Right lobe of liver (tissue), 6 donors: ENCODE data around the gene TRAK1. TPM values are rescaled to one million over a fixed set of nuclear protein-coding genes. Genes with fewer than 3 reads are reported as not detected.

Source experiments
- ATAC-seq, 4 donors: fragments of 200-7000 bp; cut with Tn5 transposase; one replicate each; pipeline ENCODE4 v1.9.1; 2020; ENCODE audit warnings: mild to moderate bottlenecking in 4 of 4, moderate library complexity in 4 of 4
- DNase-seq, 3 donors: peaks; one replicate each; pipeline ENCODE4 v3.0.0-alpha.2; 2020
- H3K27ac ChIP-seq, 3 donors: fragments of 200-600 bp; one replicate each; pipeline ENCODE4 v1.8.0; 2022
- H3K27me3 ChIP-seq, 2 donors: fragments of 200-600 bp; one replicate each; pipeline ENCODE4 v1.8.0; 2022
- H3K36me3 ChIP-seq, 4 donors: fragments of 200-600 bp; sonication (generic) in 1 of 4; one replicate each; pipeline versions ENCODE4 v1.5.1 to v1.8.0; 2017 to 2022; ENCODE audit warnings: control low read depth in 1 of 4
- H3K4me1 ChIP-seq, 4 donors: fragments of 200-600 bp; sonication (generic) in 1 of 4; one replicate each; pipeline versions ENCODE4 v1.5.1 to v1.8.0; 2017 to 2022; ENCODE audit warnings: control low read depth in 1 of 4
- H3K4me3 ChIP-seq, 3 donors: fragments of 200-600 bp; one replicate each; pipeline ENCODE4 v1.8.0; 2022
- H3K9me3 ChIP-seq, 4 donors: fragments of 200-600 bp; sonication (generic) in 1 of 4; one replicate each; pipeline versions ENCODE4 v1.5.1 to v1.8.0; 2017 to 2022; ENCODE audit warnings: control low read depth in 1 of 4
- POLR2A ChIP-seq: fragments of 450-650 bp; IDR thresholded peaks from one replicate; pipeline ENCODE4 v1.6.1; 2017; ENCODE audit warnings: antibody characterized with exemption, mild to moderate bottlenecking
- WGBS: methylation state at CpG from one replicate; pipeline ENCODE4 v1.1.6; 2018; ENCODE audit warnings: low coverage, low lambda C conversion rate; ENCODE audit not compliant: insufficient coverage; ENCODE audit errors: missing lambda C conversion rate; 5-methylcytosine and 5-hydroxymethylcytosine counted together
- intact Hi-C, 2 donors: fragments of 100-400 bp; cut with DNase I; formaldehyde crosslinking; loops; one replicate each; pipeline versions ENCODE4 v1.11.2 to v1.14.1; 2022
- total RNA-seq, 6 experiments: library from RNA; depleted of rRNA in 2 of 6; stranded (reverse); fragments of >200 nt in 2 of 6; fragmentation: NEBNext Ultra II Directional in 3 of 6; extraction: Animal tissue kit (Norgen Biotek cat#: 25700) in 3 of 6; gene quantifications; one replicate each; pipeline versions ENCODE4 v1.1.0 to v1.2.4, GENCODE V29; 2016 to 2023
- TF ChIP-seq, protein P1 (sequence below), 4 donors: fragments of 200-600 bp in 3 of 4; fragments of 450-650 bp in 1 of 4; IDR thresholded peaks; one replicate each; pipeline versions ENCODE4 v1.5.1 to v1.8.0; 2016 to 2022; ENCODE audit warnings: antibody characterized with exemption in 4 of 4, mild to moderate bottlenecking in 2 of 4
- donor health status: DM: no; HTN: yes; CAD: no.
- donor health status: DM: no; HTN: no; CAD: no.
- donor health status: DM: no; HTN: no; CAD: no.
- donor health status: DM: no; HTN: yes; CAD: no.
- donor health status: DM: no; HTN: yes; CAD: no.

The TRAK1 gene
- total RNA-seq, 6 experiments from 2014 or later: 9.5 to 16.4 (median 12.2) TPM

DNA sequence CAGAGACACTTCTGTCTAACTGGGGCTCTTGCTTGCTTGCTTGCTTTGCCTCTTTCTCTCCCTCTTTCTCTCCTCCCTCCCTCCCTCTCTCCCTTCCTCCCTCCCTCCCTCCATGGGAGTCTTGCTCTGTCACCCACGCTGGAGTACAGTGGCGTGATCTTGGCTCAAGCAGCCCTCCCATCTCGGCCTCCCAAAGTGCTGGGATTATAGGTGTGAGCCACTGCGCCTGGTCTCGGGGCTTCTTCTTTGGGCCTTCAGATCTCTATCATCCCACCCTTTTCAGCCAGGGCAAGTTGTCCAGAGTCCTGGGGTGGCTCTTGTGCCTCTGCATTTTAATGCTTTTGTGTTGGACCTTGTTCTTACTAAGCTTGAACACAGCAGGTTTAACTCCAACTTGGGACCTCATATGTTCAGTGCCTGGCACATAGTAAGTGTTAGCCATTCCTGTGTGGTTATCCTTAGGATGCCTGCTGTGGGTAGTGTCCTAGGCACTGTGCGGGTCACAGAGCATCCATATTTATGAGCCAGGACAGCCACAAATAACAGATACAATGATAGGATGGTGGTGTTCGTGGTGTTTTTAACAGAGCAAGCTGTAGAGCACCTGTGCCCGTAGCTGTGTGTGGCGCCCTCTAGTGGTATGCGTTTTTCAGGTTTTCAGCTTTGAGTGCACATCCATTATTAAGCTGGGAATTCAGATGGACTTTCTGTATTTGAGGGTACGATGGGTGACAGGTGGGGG lies 99.7 kb downstream of the TRAK1 start:
- Histone ChIP-seq H3K27ac (peak overlapping the region in 1 of 3 donors; percentile 43), H3K27me3 (no peaks in the 10 kb centered on the region), H3K9me3 (no peaks in the 10 kb centered on the region), H3K4me3 (no peak overlapping the region), H3K4me1 (peaks cover 0 to 15% (median 7%) of the 10 kb centered on the region in 4 donors), H3K36me3 (peaks cover 0 to 24% (median 3%) of the 10 kb centered on the region in 4 donors)
- intact Hi-C loops: loop anchor here (10.0 kb wide), 2 partner anchors 66 to 76 kb away; no protein-coding TSS in a partner anchor
- TF ChIP-seq, protein P1, sequence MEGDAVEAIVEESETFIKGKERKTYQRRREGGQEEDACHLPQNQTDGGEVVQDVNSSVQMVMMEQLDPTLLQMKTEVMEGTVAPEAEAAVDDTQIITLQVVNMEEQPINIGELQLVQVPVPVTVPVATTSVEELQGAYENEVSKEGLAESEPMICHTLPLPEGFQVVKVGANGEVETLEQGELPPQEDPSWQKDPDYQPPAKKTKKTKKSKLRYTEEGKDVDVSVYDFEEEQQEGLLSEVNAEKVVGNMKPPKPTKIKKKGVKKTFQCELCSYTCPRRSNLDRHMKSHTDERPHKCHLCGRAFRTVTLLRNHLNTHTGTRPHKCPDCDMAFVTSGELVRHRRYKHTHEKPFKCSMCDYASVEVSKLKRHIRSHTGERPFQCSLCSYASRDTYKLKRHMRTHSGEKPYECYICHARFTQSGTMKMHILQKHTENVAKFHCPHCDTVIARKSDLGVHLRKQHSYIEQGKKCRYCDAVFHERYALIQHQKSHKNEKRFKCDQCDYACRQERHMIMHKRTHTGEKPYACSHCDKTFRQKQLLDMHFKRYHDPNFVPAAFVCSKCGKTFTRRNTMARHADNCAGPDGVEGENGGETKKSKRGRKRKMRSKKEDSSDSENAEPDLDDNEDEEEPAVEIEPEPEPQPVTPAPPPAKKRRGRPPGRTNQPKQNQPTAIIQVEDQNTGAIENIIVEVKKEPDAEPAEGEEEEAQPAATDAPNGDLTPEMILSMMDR (IDR thresholded peaks at IDR 0.05): peak; percentile 76 to 85 (median 83)
- no peak for TF ChIP-seq POLR2A
- DNase-seq: peak in 2 of 3 donors; percentile 48 to 73
- 38% methylated on average over 9 of the region's 11 CpGs for WGBS
- ATAC-seq: peak; percentile 71 to 79 (median 76)

DNA sequence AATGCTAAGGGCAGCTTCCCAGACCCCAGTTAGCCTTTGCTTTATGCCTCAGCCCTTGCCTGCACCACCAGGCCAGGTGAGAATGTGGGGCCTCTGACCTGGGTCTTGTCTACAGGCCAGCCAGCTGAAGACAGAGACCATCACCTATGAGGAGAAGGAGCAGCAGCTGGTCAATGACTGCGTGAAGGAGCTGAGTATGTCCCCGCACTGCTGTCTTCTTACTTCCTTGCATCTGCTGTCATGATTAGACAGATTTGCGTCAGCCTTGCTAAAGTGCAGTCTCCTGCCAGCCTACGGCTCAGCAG lies 100.2 kb downstream of the TRAK1 start:
- ATAC-seq: no peak
- WGBS: 83% methylated on average over 3 of the region's 4 CpGs
- H3K27me3 ChIP-seq: no peaks in the 10 kb centered on the region
- no peaks in the 10 kb centered on the region for H3K9me3 ChIP-seq
- no peak for DNase-seq
- peaks cover 0 to 28% (median 3%) of the 10 kb centered on the region in 4 donors for H3K36me3 ChIP-seq
- H3K4me3 ChIP-seq: no peak overlapping the region
- intact Hi-C loops: loop anchor here (10.0 kb wide), 2 partner anchors 67 to 77 kb away; no protein-coding TSS in a partner anchor
- TF ChIP-seq, protein P1 (IDR thresholded peaks at IDR 0.05): no peak
- no peak for TF ChIP-seq POLR2A
- no peak overlapping the region for H3K27ac ChIP-seq
- peaks cover 0 to 15% (median 7%) of the 10 kb centered on the region in 4 donors for H3K4me1 ChIP-seq

DNA sequence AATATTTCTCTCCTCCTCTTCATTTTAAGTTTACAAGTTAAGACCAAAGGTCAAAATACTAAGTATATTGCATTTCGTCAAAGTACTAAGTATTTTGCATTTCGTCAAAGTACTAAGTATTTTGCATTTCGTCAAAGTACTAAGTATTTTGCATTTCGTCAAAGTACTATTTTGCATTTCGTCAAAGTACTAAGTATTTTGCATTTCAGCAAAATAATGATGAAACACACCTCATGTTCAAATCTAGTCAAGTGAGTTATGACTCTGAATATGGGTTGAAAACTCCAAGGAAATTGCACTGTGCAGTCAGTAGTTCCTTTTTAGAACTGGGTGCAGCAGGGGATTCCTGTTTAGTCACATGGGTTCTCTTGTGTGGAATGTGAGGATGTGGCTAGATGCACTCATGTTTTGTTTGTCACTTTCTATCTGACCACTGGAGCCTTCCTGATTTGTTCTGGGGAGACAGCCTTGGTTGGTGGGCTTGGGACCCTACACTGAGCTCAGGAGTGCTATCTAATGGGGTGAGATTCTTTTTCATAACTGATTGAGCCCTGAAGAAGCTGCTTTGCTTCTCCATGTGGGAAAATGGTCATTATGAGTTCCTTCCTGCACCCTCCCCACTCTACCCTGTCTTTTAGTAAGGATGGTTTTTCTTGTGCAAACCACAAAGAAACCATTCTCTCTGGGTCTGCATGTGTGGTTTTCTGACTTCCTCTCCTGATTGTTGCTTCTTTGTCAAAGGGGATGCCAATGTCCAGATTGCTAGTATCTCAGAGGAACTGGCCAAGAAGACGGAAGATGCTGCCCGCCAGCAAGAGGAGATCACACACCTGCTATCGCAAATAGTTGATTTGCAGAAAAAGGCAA lies 101.4 kb downstream of the TRAK1 start:
- Histone ChIP-seq H3K27ac (no peak overlapping the region), H3K4me3 (no peak overlapping the region), H3K4me1 (peaks cover 0 to 15% (median 7%) of the 10 kb centered on the region in 4 donors), H3K36me3 (peaks cover 0 to 36% (median 3%) of the 10 kb centered on the region in 4 donors), H3K27me3 (no peaks in the 10 kb centered on the region), H3K9me3 (no peaks in the 10 kb centered on the region)
- DNase-seq (no peak), ATAC-seq (no peak)
- TF ChIP-seq, protein P1 (IDR thresholded peaks at IDR 0.05): no peak
- TF ChIP-seq POLR2A: no peak
- intact Hi-C loops: loop anchor here (10.0 kb wide), 2 partner anchors 68 to 78 kb away; no protein-coding TSS in a partner anchor
- 70% methylated on average over 7 of the region's 8 CpGs for WGBS

DNA sequence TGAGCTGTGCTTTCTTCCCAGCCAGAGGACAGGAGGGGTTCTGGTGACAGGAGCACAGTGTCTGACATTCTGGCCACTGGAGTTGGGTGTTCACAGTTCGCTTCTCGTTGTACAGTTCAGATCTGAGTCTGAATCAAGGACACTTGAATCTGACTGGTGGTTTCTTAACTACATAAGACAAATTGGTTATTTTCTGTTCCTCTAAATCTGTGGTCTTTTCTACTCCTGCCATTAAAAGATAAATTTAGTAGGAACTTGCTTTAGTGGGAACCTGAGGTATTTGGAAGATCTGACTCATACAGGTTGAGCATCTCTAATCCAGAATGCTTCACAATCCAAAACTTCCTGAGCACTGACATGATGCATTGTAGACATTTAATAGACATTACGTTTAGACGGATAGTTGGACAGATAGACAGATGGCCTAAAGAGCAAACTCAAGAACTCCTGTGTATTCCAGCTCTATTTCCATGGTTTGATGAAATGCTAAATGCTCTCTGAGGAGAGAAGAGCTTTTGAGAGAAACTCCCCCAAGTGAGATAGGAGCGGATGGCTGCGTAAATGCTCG lies 103.9 kb downstream of the TRAK1 start:
- no peak for DNase-seq
- no peak overlapping the region for H3K4me3 ChIP-seq
- no peak overlapping the region for H3K27ac ChIP-seq
- no peaks in the 10 kb centered on the region for H3K9me3 ChIP-seq
- intact Hi-C loops: loop anchor here (10.0 kb wide), 2 partner anchors 70 to 80 kb away; no protein-coding TSS in a partner anchor
- no peak for ATAC-seq
- no peaks in the 10 kb centered on the region for H3K27me3 ChIP-seq
- 87% methylated on average over 7 of the region's 7 CpGs for WGBS
- H3K36me3 ChIP-seq: peaks cover 0 to 56% (median 4%) of the 10 kb centered on the region in 4 donors
- TF ChIP-seq POLR2A: no peak
- TF ChIP-seq, protein P1 (IDR thresholded peaks at IDR 0.05): no peak
- peaks cover 0 to 5% (median 2%) of the 10 kb centered on the region in 4 donors for H3K4me1 ChIP-seq
